Psoas muscle (tissue), 8 donors: ENCODE measurements around the gene MSGN1. TPM values are rescaled to one million over a fixed set of nuclear protein-coding genes. Genes with fewer than 3 reads are reported as not detected.
"Not testable (repeated sequence)": the region's sequence is repeated elsewhere in the genome, so short reads cannot be mapped to it uniquely, and the experiment has no call there.

Experiments used
- ATAC-seq, 4 donors: fragments of 200-7000 bp; cut with Tn5 transposase; one replicate each; pipeline ENCODE4 v1.9.1; 2020; ENCODE audit warnings: moderate library complexity in 3 of 4, mild to moderate bottlenecking in 2 of 4
- DNase-seq, 2 donors: peaks; one replicate each; pipeline ENCODE4 v3.0.0-alpha.2; 2020
- H3K27ac ChIP-seq: fragments of 200-600 bp; one replicate; pipeline ENCODE4 v1.8.0; 2022
- H3K27me3 ChIP-seq, 3 donors: fragments of 200-600 bp in 1 of 3; one replicate each; pipeline versions ENCODE4 v1.6.1 to v1.8.0; 2013 to 2022; ENCODE audit warnings: low read length in 2 of 3, mild to moderate bottlenecking in 2 of 3, moderate library complexity in 1 of 3; ENCODE audit not compliant: insufficient read depth in 3 of 3
- H3K36me3 ChIP-seq, 2 donors: fragments of 200-600 bp in 1 of 2; one replicate each; pipeline versions ENCODE4 v1.6.1 to v1.8.0; 2013 to 2022; ENCODE audit warnings: low read depth in 1 of 2, mild to moderate bottlenecking in 1 of 2, moderate library complexity in 1 of 2; ENCODE audit not compliant: insufficient read depth in 1 of 2
- H3K4me1 ChIP-seq: fragments of 200-600 bp; one replicate; pipeline ENCODE4 v1.8.0; 2022
- H3K4me3 ChIP-seq: fragments of 200-600 bp; one replicate; pipeline ENCODE4 v1.8.0; 2022; ENCODE audit warnings: mild to moderate bottlenecking
- H3K9me3 ChIP-seq: fragments of 200-600 bp; one replicate; pipeline ENCODE4 v1.8.0; 2022
- CTCF ChIP-seq: fragments of 200-600 bp; IDR thresholded peaks from one replicate; pipeline ENCODE4 v1.8.0; 2022; ENCODE audit warnings: antibody characterized with exemption
- WGBS, 3 donors: extraction: QIAGEN DNeasy Blood & Tissue Kit; methylation state at CpG; one replicate each; pipeline versions ENCODE4 v1.1.6 to v1.1.7; 2013; 5-methylcytosine and 5-hydroxymethylcytosine counted together
- intact Hi-C, 2 donors: fragments of 100-400 bp; cut with DNase I; formaldehyde crosslinking; loops; one replicate each; pipeline versions ENCODE4 v1.11.0 to v1.14.2; 2022
- polyA plus RNA-seq, 3 donors: library from polyadenylated mRNA; stranded (reverse); fragments of 200-250 nt; gene quantifications; one replicate each; pipeline ENCODE4 v1.2.3, GENCODE V29; 2013
- total RNA-seq, 4 donors: library from RNA; stranded (reverse); fragmentation: NEBNext Ultra II Directional in 2 of 4; extraction: Animal tissue kit (Norgen Biotek cat#: 25700) in 2 of 4; gene quantifications; one replicate each; pipeline versions ENCODE4 v1.2.1 to v1.2.4, GENCODE V29; 2021 to 2023
- donor health status: healthy with polysubstance abuse.
- donor health status: DM: no; HTN: no; CAD: no; lungs with moderate emphysema.
- donor health status: Bipolar disorder and iron deficiency.
- donor health status: healthy.
- donor health status: DM: yes; HTN: yes; CAD: no.
- donor health status: DM: no; HTN: no; CAD: no.
- donor health status: DM: no; HTN: no; CAD: no.
- donor health status: DM: yes; HTN: yes; CAD: no.

Gene MSGN1
- total and polyA plus RNA-seq, 7 donors: not detected

GRCh38 chr2:17822445-17823117 is 6.3 kb downstream of the MSGN1 start:
- WGBS, 3 donors: 13 to 16% (median 14%) methylated on average over 4 of the region's 4 CpGs
- intact Hi-C loops: no loop called here
- peak overlapping the region; percentile 92 for H3K27ac ChIP-seq

DNA sequence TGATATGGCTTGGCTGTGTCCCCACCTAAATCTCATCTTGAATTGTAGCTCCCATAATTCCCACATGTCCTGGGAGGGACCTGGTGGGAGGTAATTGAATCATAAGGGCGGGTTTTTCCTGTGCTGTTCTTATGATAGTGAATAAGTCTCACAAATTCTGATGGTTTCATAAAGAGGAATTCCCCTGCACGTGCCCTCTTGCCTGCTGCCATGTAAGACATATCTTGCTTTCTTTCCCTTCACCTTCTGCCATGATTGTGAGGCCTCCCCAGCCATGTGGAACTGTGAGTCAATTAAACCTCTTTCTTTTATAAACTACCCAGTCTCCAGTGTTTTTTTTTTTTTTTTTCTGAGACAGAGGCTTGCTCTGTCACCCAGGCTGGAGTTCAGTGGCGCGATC is 7.4 kb downstream of the MSGN1 start:
- Histone ChIP-seq H3K4me1 (peaks cover 24% of the 10 kb centered on the region), H3K27ac (peak overlapping the region; percentile 92)
- H3K9me3 ChIP-seq, H3K4me3 ChIP-seq, intact Hi-C loops, DNase-seq, H3K27me3 ChIP-seq, H3K36me3 ChIP-seq, ATAC-seq: not testable (repeated sequence)
- 68 to 96% (median 80%) methylated on average over 4 of the region's 4 CpGs for WGBS, 3 donors

More at GRCh38 chr2:17822445-17823117, 6.3 kb downstream of the MSGN1 start:
- no peak for TF ChIP-seq CTCF
- H3K9me3 ChIP-seq: no peaks in the 10 kb centered on the region
- H3K36me3 ChIP-seq: no peaks in the 10 kb centered on the region
- no peaks in the 10 kb centered on the region for H3K27me3 ChIP-seq
- H3K4me3 ChIP-seq: peak overlapping the region; percentile 46
- H3K4me1 ChIP-seq: peaks cover 24% of the 10 kb centered on the region
- DNase-seq (no peak), ATAC-seq (peak; percentile 66 to 96 (median 92))

DNA sequence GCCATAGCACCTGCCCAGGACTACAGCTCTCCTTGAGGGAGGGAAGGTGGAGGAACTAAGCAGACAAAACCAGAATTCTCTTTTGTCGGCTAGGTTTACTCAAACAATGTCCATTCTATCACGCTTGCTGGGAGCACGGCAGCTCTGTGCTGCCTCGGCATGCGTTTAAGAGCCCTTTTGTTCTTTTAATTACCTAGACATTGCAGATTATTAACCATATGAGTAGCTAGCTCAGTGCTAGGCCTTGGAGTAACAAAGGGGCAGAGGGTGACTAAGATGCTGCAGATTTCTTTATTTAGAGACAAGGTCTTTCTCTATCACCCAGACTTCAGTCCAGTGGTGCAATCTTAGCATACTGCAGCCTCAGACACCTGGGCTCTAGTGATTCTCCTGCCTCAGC is 11.1 kb downstream of the MSGN1 start:
- H3K9me3 ChIP-seq: no peaks in the 10 kb centered on the region
- intact Hi-C loops: no loop called here
- H3K27ac ChIP-seq: no peak overlapping the region
- TF ChIP-seq CTCF: no peak
- DNase-seq (no peak), ATAC-seq (no peak)
- H3K4me3 ChIP-seq: no peak overlapping the region
- WGBS, 3 donors: 67 to 85% (median 71%) methylated on average over 5 of the region's 5 CpGs
- H3K36me3 ChIP-seq: no peaks in the 10 kb centered on the region
- H3K4me1 ChIP-seq: peaks cover 6% of the 10 kb centered on the region
- H3K27me3 ChIP-seq: no peaks in the 10 kb centered on the region

- no peaks in the 10 kb centered on the region for H3K36me3 ChIP-seq
- no peak overlapping the region for H3K27ac ChIP-seq
- WGBS, 3 donors: 68 to 89% (median 74%) methylated on average over 2 of the region's 2 CpGs
- no peak for TF ChIP-seq CTCF
- intact Hi-C loops: no loop called here
- DNase-seq: no peak
- no peak overlapping the region for H3K4me3 ChIP-seq
- no peaks in the 10 kb centered on the region for H3K9me3 ChIP-seq
- ATAC-seq: no peak
- peaks cover 4% of the 10 kb centered on the region for H3K4me1 ChIP-seq
- H3K27me3 ChIP-seq: no peaks in the 10 kb centered on the region
Observed at GRCh38 chr2:17827785-17828184, 11.5 kb downstream of the MSGN1 start.

GRCh38 chr2:17830053-17831034 is 14.1 kb downstream of the MSGN1 start:
- TF ChIP-seq CTCF: peak; percentile 88
- peak; percentile 63 to 85 for DNase-seq
- peak; percentile 94 to 99 (median 96) for ATAC-seq
- H3K9me3 ChIP-seq: no peaks in the 10 kb centered on the region
- WGBS, 3 donors: 12 to 15% (median 13%) methylated on average over 37 of the region's 37 CpGs
- no peaks in the 10 kb centered on the region for H3K27me3 ChIP-seq
- no peak overlapping the region for H3K27ac ChIP-seq
- intact Hi-C loops: loop anchor here (2.0 to 5.0 kb wide), 4 partner anchors 76 to 112 kb away; partner anchors contain the start of genes GEN1 (in 1 of the 2) and SMC6 (in 1 of the 2)
- no peaks in the 10 kb centered on the region for H3K4me1 ChIP-seq
- no peaks in the 10 kb centered on the region for H3K36me3 ChIP-seq
- peak overlapping the region; percentile 50 for H3K4me3 ChIP-seq
